GM12875 (cell line): ENCODE data around the gene STRBP.
"Not testable (repeated sequence)": the region's sequence is repeated elsewhere in the genome, so short reads cannot be mapped to it uniquely, and the experiment has no call there.

Source experiments
- H3K4me3 ChIP-seq: one replicate; pipeline ENCODE4 v1.5.1; 2011; ENCODE audit warnings: low read depth, low read length, control low read depth
- TF ChIP-seq, protein P1 (sequence below): IDR thresholded peaks from 2 replicates; pipeline ENCODE4 v1.5.1; 2011; ENCODE audit warnings: low read depth, mild to moderate bottlenecking, control low read depth, inconsistent platforms, low read length, moderate library complexity, borderline replicate concordance; ENCODE audit not compliant: insufficient read depth

STRBP gene

DNA sequence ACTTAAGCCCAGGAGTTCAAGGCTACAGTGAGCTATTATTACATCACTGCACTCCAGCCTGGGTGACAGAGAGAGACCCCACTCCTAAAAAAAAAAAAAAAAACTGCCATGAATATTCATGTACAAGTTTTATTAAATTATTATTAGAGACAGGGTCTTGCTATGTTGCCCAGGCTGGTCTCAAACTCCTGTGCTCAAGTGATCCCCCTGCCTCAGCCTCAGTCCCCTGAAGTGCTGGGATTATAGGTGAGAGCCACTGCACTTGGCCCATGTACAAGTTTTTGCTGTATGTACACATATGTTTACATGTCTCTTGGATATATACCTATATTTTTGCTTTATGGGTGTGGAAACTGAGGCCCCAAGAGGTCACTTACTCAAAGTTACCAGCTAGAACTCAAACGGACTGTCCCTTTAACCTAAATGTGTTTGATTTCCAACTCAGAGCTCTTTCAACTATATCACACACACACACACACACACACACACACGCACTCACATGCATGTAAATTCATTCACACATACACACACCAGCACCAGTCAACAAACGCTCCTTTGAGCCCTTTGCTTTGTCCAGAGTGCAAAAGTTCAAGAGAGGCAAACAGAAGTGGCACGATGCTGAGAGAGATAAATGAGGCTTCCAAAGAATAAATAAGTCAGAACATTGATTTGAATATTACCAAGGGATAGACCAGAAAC, 42.3 kb upstream of the STRBP start:
- H3K4me3 ChIP-seq = no peak overlapping the region
- TF ChIP-seq, protein P1, sequence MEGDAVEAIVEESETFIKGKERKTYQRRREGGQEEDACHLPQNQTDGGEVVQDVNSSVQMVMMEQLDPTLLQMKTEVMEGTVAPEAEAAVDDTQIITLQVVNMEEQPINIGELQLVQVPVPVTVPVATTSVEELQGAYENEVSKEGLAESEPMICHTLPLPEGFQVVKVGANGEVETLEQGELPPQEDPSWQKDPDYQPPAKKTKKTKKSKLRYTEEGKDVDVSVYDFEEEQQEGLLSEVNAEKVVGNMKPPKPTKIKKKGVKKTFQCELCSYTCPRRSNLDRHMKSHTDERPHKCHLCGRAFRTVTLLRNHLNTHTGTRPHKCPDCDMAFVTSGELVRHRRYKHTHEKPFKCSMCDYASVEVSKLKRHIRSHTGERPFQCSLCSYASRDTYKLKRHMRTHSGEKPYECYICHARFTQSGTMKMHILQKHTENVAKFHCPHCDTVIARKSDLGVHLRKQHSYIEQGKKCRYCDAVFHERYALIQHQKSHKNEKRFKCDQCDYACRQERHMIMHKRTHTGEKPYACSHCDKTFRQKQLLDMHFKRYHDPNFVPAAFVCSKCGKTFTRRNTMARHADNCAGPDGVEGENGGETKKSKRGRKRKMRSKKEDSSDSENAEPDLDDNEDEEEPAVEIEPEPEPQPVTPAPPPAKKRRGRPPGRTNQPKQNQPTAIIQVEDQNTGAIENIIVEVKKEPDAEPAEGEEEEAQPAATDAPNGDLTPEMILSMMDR = no peak

DNA sequence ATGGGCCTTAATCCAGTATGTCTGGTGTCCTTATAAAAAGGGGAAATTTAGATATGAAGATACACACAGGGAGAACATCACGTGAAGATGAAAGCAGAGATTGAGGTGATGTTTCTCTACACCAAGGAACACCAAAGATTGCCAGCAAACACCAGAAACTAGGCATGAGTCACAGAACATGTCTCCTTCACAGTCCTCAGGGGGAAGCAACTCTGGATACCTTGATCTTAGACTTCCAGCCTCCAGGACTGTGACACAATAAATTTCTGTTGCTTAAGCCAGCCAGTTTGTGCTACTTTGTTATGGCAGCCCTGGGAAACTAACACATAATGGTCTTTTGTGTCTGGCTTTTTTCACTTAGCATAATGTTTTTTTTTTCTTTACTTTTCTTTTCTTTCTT, 41.2 kb upstream of the STRBP start:
- TF ChIP-seq, protein P1 = no peak
- no peak overlapping the region for H3K4me3 ChIP-seq

DNA sequence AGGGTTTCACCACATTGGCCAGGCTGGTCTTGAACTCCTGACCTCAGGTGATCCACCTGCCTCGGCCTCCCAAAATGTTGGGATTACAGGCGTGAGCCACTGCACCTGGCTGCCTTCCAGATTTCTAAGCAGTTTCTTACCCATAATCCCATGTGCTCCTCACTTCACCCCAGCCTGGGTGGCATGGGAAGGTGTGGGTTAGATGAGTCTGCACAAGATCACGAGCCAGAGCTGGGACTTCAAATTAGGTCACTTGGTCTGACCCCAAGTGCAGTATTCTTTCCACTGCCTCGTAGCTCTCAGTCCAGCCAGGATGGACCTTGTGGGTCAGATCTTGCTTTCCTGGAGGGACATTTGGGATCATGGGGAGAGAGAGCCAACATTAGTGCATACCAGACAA, 37.5 kb upstream of the STRBP start:
- H3K4me3 ChIP-seq = no peak overlapping the region
- TF ChIP-seq, protein P1 = no peak

DNA sequence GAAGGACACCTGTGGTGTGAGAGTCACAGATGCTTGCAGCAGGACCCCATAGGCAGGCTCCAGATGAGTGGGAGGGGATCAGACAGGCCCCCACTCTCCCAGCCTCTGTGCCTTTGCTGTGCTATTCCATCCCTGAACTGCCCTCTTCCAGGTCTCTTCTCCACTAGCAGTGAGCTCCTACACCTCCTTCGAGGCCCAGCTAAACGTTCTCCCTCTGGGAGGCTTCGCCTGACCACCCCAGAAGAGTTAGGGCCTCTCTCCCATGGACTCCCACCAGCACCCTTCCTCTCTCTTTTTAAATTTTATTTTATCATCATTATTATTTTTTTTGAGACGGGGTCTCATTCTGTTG, 35.9 kb upstream of the STRBP start:
- TF ChIP-seq, protein P1 = no peak
- H3K4me3 ChIP-seq = no peak overlapping the region

DNA sequence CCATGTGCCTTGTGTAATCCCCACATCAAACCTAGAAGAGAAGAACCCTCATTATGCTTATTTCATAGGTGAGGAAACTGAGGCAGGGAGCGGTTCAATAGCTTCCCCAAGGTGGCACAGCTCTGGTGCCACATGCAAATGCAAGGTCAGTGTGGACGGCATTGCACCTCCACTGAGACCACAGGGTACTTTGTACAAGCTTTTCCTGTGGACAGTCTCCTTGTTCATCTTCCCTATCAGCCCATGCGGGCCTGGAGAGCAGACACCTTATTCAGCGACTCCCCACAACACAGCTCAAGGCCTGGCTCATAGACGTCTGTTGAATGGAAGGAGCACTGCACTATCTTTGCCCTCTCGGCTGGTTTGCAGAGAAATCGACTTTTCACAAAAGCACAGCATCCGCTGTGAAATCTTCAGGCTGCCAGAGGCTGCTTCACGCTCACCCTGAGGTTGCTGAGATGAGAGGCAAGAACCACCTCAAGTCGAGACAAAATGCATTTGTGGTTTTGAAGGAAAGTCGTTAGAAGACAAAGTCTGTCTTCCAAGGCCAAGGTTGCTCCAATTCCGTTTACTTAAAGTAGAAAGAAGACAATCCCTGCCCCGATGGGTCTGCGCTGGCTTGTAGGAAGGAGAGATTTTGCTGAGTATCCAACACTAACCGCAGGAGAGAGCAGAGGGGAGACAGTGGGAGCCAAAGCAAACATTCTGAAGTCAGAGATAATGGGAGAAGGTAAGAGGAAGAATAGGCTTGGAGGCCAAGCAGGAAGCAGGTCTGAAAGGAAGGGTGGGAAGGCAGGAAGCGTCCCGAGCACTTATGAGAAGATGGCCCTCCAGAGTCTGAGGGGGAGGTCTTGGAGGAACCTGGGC, 34.2 kb upstream of the STRBP start:
- no peak overlapping the region for H3K4me3 ChIP-seq

DNA sequence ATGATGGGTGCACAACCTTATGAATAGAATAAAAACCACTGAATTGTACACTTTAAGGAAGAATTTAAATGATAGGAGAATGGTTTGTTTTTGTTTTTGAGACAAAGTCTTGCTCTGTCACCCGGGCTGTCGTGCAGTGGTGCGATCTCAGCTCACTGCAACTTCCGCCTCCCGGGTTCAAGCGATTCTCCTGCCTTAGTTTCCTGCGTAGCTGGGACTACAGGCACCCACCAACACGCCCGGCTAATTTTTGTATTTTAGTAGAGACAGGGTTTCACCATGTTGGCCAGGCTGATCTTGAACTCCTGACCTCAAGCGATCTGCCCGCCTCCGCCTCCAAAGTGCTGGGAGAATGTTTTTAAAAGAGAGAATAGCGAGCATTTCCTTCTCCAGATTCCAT, 33.5 kb upstream of the STRBP start:
- H3K4me3 ChIP-seq = not testable (repeated sequence)

More for the DNA sequence above, 34.2 kb upstream of the STRBP start:
- TF ChIP-seq, protein P1 = no peak

DNA sequence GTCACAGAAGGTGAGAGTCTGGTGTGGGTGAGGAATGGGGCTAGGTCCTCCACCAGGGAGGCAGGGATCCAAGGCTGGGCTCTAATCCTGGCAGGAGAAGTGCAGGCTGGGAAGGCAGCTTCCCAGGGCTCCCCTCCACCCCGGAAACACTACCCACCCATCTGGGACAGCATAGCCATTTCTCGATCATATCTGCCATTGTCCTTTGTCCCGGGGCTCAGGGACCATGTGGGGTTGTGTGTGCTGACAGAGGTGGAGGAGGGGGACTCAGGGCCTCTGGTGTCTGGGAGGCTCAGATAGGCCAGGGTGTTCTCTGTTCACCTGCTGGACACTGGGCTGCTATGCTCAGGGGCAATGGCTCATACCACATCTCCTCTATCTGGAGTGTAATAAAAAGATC, 32.2 kb upstream of the STRBP start:
- TF ChIP-seq, protein P1 = no peak
- no peak overlapping the region for H3K4me3 ChIP-seq
